ENCODE data around the gene SDR9C7.

Gene SDR9C7

GRCh38 chr12:56877195-56878009, 56.8 kb downstream of the SDR9C7 start:
- no peak for DNase-seq (ENCODE audit: low spot score)

- no peak for DNase-seq (ENCODE audit: low spot score)
These were observed 59.4 kb downstream of the SDR9C7 start for GRCh38 chr12:56874821-56875220.

GRCh38 chr12:56873382-56873781, 60.8 kb downstream of the SDR9C7 start:
- no peak for DNase-seq (ENCODE audit: low spot score)

Data from NAMALWA (cell line).